Upper lobe of left lung (tissue), 4 donors: ENCODE measurements around the gene EPHB4.

ENCODE experiments used
- CTCF ChIP-seq, 6 experiments: fragments of 450-650 bp in 4 of 6; fragments of 200-600 bp in 2 of 6; sonication (generic) in 2 of 6; IDR thresholded peaks; one replicate each; pipeline ENCODE4 v1.5.1; 2016 to 2019; ENCODE audit warnings: antibody characterized with exemption in 6 of 6
- POLR2A ChIP-seq, 4 donors: fragments of 450-650 bp; IDR thresholded peaks; one replicate each; pipeline ENCODE4 v1.5.1; 2016 to 2017; ENCODE audit warnings: antibody characterized with exemption in 4 of 4, mild to moderate bottlenecking in 2 of 4
- POLR2AphosphoS5 ChIP-seq, 2 donors: sonication (generic); formaldehyde crosslinking; IDR thresholded peaks; one replicate each; pipeline ENCODE4 v1.5.1; 2017; ENCODE audit warnings: antibody characterized with exemption in 2 of 2

GRCh38 chr7:100852048-100852872 lies 24.9 kb upstream of the EPHB4 start, which contains the start of gene SLC12A9:
- peak; percentile 93 to 97 (median 96) for TF ChIP-seq CTCF (IDR thresholded peaks at IDR 0.05)
- peak in 2 of 4 donors; percentile 15 to 63 for TF ChIP-seq POLR2A (IDR thresholded peaks at IDR 0.05)
- peak in 1 of 2 donors; percentile 34 for TF ChIP-seq POLR2AphosphoS5 (IDR thresholded peaks at IDR 0.05)
